ENCODE data around the gene FBXL17.

DNA sequence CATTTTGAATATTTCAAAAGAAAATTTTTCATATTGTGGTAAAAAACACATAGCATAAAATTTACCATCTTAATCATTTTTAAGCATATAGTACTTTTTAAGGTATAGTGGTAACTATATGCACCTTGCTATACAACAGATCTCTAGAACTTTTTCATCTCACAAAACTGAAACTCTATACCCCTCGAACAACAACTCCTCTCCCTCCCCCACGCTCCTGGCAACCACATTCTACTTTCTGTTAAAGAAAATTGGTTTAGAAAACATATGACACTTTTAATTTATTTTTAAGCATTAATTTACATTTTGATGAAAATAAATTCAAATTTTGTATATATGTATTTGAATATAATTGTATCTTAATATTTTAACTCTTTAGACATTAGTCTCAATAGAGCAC lies 563.9 kb downstream of the FBXL17 start:
- TF ChIP-seq, protein P1, sequence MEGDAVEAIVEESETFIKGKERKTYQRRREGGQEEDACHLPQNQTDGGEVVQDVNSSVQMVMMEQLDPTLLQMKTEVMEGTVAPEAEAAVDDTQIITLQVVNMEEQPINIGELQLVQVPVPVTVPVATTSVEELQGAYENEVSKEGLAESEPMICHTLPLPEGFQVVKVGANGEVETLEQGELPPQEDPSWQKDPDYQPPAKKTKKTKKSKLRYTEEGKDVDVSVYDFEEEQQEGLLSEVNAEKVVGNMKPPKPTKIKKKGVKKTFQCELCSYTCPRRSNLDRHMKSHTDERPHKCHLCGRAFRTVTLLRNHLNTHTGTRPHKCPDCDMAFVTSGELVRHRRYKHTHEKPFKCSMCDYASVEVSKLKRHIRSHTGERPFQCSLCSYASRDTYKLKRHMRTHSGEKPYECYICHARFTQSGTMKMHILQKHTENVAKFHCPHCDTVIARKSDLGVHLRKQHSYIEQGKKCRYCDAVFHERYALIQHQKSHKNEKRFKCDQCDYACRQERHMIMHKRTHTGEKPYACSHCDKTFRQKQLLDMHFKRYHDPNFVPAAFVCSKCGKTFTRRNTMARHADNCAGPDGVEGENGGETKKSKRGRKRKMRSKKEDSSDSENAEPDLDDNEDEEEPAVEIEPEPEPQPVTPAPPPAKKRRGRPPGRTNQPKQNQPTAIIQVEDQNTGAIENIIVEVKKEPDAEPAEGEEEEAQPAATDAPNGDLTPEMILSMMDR (conservative IDR thresholded peaks at IDR 0.05; ENCODE audit: low read depth, low read length) = no peak
- no peak for TF ChIP-seq EZH2 (IDR thresholded peaks at IDR 0.05; ENCODE audit: low read length, unreplicated experiment)
- no peak for TF ChIP-seq EZH2phosphoT487 (IDR thresholded peaks at IDR 0.05; ENCODE audit: borderline replicate concordance, low read length)
